Kidney (tissue), 14 donors: ENCODE measurements around the gene QSER1. TPM values are rescaled to one million over a fixed set of nuclear protein-coding genes. Genes with fewer than 3 reads are reported as not detected.

Source experiments
- DNase-seq, 5 donors: peaks; one replicate each; pipeline ENCODE4 v3.0.0-alpha.2; 2013 to 2020
- FAIRE-seq: peaks from 2 replicates; lab custom pipeline; 2012; peaks lifted over from hg19 to GRCh38; lab: Jason Lieb, UNC
- H3K27ac ChIP-seq, 2 donors: one replicate each; pipeline ENCODE4 v1.7.0; 2013; ENCODE audit warnings: low read depth in 2 of 2, low read length in 2 of 2, inconsistent platforms in 1 of 2
- H3K27me3 ChIP-seq: one replicate; pipeline ENCODE4 v1.7.1; 2013; ENCODE audit warnings: low read length, inconsistent platforms; ENCODE audit not compliant: control insufficient read depth, insufficient read depth
- H3K36me3 ChIP-seq, 3 donors: one replicate each; pipeline versions ENCODE4 v1.7.0 to v1.7.1; 2013; ENCODE audit warnings: low read length in 3 of 3, control low read depth in 1 of 3, inconsistent platforms in 1 of 3; ENCODE audit not compliant: insufficient read depth in 3 of 3, control insufficient read depth in 2 of 3
- H3K4me1 ChIP-seq, 3 donors: one replicate each; pipeline versions ENCODE4 v1.7.0 to v1.7.1; 2013; ENCODE audit warnings: low read length in 3 of 3, inconsistent platforms in 1 of 3, low read depth in 1 of 3; ENCODE audit not compliant: control insufficient read depth in 2 of 3, insufficient read depth in 2 of 3
- H3K4me3 ChIP-seq, 3 donors: one replicate each; pipeline versions ENCODE4 v1.7.0 to v1.8.1; 2013; ENCODE audit warnings: low read length in 3 of 3, control low read depth in 1 of 3, inconsistent platforms in 1 of 3
- H3K9ac ChIP-seq, 3 donors: one replicate each; pipeline versions ENCODE4 v1.7.0 to v1.7.1; 2013; ENCODE audit warnings: low read length in 3 of 3, control low read depth in 1 of 3, inconsistent platforms in 1 of 3
- H3K9me3 ChIP-seq, 3 donors: one replicate each; pipeline versions ENCODE4 v1.7.0 to v1.7.1; 2013; ENCODE audit warnings: low read length in 3 of 3, control low read depth in 1 of 3, inconsistent platforms in 1 of 3; ENCODE audit not compliant: control insufficient read depth in 2 of 3, insufficient read depth in 1 of 3
- CTCF ChIP-seq: IDR thresholded peaks from 3 replicates; pipeline ENCODE4 v1.5.1; 2012; ENCODE audit warnings: mild to moderate bottlenecking, moderate library complexity, borderline replicate concordance; ENCODE audit not compliant: insufficient read depth; ENCODE audit errors: extremely low read depth
- intact Hi-C: fragments of 100-400 bp; cut with DNase I; formaldehyde crosslinking; loops from one replicate; pipeline ENCODE4 v1.11.1; 2022
- polyA plus RNA-seq: library from polyadenylated mRNA; stranded (reverse); fragments of 350-450 nt; fragmentation: Illumina TruSeq; extraction: RNeasy Lipid Tissue Mini Kit (QIAGEN cat#74804); gene quantifications from one replicate; pipeline ENCODE4 v1.2.3, GENCODE V29; 2014; ENCODE audit warnings: low read depth, low replicate concordance; ENCODE audit not compliant: insufficient read depth
- total RNA-seq: library from RNA; stranded (reverse); fragmentation: NEBNext Ultra II Directional; extraction: Animal tissue kit (Norgen Biotek cat#: 25700); gene quantifications from one replicate; pipeline ENCODE4 v1.2.1, GENCODE V29; 2021
- donor health status: control.
- donor health status: control.
- donor health status: control.
- donor health status: control.
- donor health status: control.
- donor health status: DM: yes; HTN: yes; CAD: no.
- donor health status: Normal renal cell carcinoma (clear cell type).

The QSER1 gene
- total and polyA plus RNA-seq, 2 donors from 2014 or later = 2.8 to 27.4 TPM

- no peak for TF ChIP-seq CTCF
- intact Hi-C loops = no loop called here
Observed at GRCh38 chr11:33006010-33006409, 113.4 kb downstream of the QSER1 start.

GRCh38 chr11:33013755-33014154 lies 121.1 kb downstream of the QSER1 start:
- H3K36me3 ChIP-seq = no peaks in the 10 kb centered on the region
- intact Hi-C loops = no loop called here
- DNase-seq (no peak), FAIRE-seq (no peak)
- no peak for TF ChIP-seq CTCF
- no peaks in the 10 kb centered on the region for H3K4me1 ChIP-seq
- H3K4me3 ChIP-seq = no peak overlapping the region
- no peaks in the 10 kb centered on the region for H3K9me3 ChIP-seq
- no peak overlapping the region for H3K9ac ChIP-seq
- H3K27ac ChIP-seq = no peak overlapping the region
- H3K27me3 ChIP-seq = no peaks in the 10 kb centered on the region

More at GRCh38 chr11:33006010-33006409, 113.4 kb downstream of the QSER1 start:
- H3K4me1 ChIP-seq = no peaks in the 10 kb centered on the region
- no peaks in the 10 kb centered on the region for H3K27me3 ChIP-seq
- H3K9ac ChIP-seq = no peak overlapping the region
- no peaks in the 10 kb centered on the region for H3K9me3 ChIP-seq
- DNase-seq (no peak), FAIRE-seq (no peak)
- H3K36me3 ChIP-seq = no peaks in the 10 kb centered on the region
- no peak overlapping the region for H3K4me3 ChIP-seq
- H3K27ac ChIP-seq = no peak overlapping the region

- H3K27ac ChIP-seq = peak within 1 kb of the TSS; percentile 11 to 60
- peak within 1 kb of the TSS in 2 of 3 donors; percentile 16 to 35 for H3K9ac ChIP-seq
- FAIRE-seq (no peak), DNase-seq (peak; percentile 92 to 97 (median 95))
- TF ChIP-seq CTCF = no peak
- no peaks in the 10 kb centered on the region for H3K27me3 ChIP-seq
- peak within 1 kb of the TSS; percentile 51 to 71 (median 56) for H3K4me3 ChIP-seq
- no peaks in the 10 kb centered on the region for H3K4me1 ChIP-seq
- no peaks in the 10 kb centered on the region for H3K9me3 ChIP-seq
- intact Hi-C loops = no loop called here
- H3K36me3 ChIP-seq = no peaks in the 10 kb centered on the region
Observed at GRCh38 chr11:33015621-33016551, 123.3 kb downstream of the QSER1 start, which contains the start of gene DEPDC7. Gene DEPDC7, plus strand, starts transcription at chr11:33015878. Its CDS starts 78 bp downstream, at chr11:33015956.
